NT2/D1 (cell line): ENCODE measurements around the gene CTAGE1.

Source experiments
- SUZ12 ChIP-seq: IDR thresholded peaks from 2 replicates; pipeline ENCODE4 v1.6.1; 2011; ENCODE audit not compliant: insufficient read length, insufficient read depth; ENCODE audit errors: extremely low read depth
- YY1 ChIP-seq: IDR thresholded peaks from 2 replicates; pipeline ENCODE4 v1.6.1; 2011; ENCODE audit not compliant: insufficient read length, insufficient read depth
- ZNF274 ChIP-seq: IDR thresholded peaks from 2 replicates; pipeline ENCODE4 v1.6.1; 2011; ENCODE audit warnings: mild to moderate bottlenecking, low read depth, low read length

DNA sequence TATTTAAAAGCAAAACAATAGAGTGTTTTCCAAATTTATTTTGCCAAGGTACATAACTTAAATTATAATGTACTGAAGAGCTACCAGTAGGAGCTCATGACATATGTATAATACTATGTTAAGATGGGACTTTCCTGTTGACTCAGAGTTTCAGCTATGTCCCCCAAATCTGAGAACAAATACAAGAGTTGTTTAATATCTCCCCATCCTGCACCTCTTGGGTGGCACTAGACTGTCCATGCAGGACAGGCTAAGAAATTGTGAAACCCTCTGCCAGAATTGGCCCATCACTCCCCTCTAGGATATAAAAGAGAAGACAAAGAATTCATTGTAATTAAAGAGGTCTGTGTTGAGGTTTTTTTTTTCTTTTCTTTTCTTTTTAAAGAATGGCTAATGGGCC is 21.7 kb upstream of the CTAGE1 start:
- TF ChIP-seq YY1 (no peak), ZNF274 (no peak), SUZ12 (no peak)
